ENCODE measurements around the gene DVL2. TPM values are rescaled to one million over a fixed set of nuclear protein-coding genes. Genes with fewer than 3 reads are reported as not detected.

DVL2 gene
- polyA plus RNA-seq, 1 donor from 2014 or later, result 41.1 TPM

DNA sequence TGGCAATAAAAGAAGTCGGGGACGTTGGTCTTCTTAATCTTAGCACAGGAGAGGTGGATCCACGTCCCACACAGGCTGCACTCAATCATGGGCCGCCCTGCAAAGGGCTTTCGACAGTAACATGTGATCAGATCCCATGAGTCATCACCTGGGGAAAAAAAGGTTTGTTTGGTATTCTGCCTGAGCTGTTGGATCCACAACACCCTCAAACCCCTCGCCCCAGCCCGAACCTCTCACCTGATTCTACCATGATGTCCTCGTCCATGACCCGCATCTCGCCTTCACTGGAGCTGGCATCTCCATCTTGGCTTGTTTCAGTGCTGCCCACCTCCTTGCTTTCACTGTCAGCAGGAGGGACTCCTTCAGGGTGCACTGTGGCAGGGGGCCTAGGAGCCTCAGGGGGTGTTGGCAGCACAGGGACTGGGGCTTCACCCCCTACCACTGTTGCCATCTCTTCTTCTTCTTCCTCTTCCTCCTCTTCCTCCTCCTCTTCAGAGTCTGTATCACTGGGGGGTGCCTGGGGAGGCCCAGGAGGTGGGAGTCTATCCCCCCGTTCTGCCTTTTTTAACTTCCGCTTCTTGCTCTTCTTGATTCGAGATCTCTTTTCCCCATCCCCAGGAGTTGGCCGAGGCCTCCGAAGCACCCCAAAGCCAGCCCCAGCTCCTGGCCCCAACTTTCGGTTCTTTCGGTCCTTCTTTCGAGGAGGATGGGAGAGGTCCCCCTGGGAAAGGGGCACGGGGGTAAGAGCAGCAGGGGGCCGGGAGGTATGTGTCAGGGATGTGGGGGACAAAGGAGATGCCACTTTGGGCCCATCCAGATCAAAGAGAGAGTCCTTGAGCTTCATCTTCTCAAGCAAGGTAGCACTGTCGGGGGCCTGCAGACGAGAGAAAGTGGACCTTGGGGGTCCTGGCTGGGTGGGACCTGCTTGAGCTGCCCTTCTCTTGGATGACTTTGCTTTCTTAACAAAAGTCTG is 1.7 kb upstream of the DVL2 start:
- H3K4me3 ChIP-seq (ENCODE audit: low read length), result peak overlapping the region; percentile 75
- no peaks in the 10 kb centered on the region for H3K9me2 ChIP-seq (ENCODE audit: insufficient read depth, low read length)

GRCh38 chr17:7233701-7234082 is 625 bp downstream of the DVL2 start:
- no peaks in the 10 kb centered on the region for H3K9me3 ChIP-seq (ENCODE audit: low read length)
- H3K27me3 ChIP-seq (ENCODE audit: insufficient read depth, low read depth, low read length), result no peaks in the 10 kb centered on the region
- H4K20me1 ChIP-seq (ENCODE audit: insufficient read depth), result peaks cover 5% of the 10 kb centered on the region
- no peak for TF ChIP-seq SMC3 (conservative IDR thresholded peaks at IDR 0.05; ENCODE audit: poor library complexity)
- H3K4me2 ChIP-seq (ENCODE audit: low read length), result peak overlapping the region; percentile 83
- H2AFZ ChIP-seq (ENCODE audit: low read depth, low read length), result no peak overlapping the region
- peak overlapping the region; percentile 85 for H3K9ac ChIP-seq (ENCODE audit: low read length)
- peaks cover 3% of the 10 kb centered on the region for H3F3A ChIP-seq (ENCODE audit: insufficient read depth, low read length, poor library complexity, severe bottlenecking)
- peak overlapping the region; percentile 88 for H3K27ac ChIP-seq (ENCODE audit: low read length)
- no peaks in the 10 kb centered on the region for H3K36me3 ChIP-seq (ENCODE audit: insufficient read depth, low read length)
- peak overlapping the region; percentile 81 for H3K4me3 ChIP-seq (ENCODE audit: low read length)
- no peaks in the 10 kb centered on the region for H3K9me2 ChIP-seq (ENCODE audit: insufficient read depth, low read length)
- peaks cover 78% of the 10 kb centered on the region for H3K79me2 ChIP-seq (replicated peaks; ENCODE audit: insufficient read depth, low read length)

More for the DNA sequence above, 1.7 kb upstream of the DVL2 start:
- H4K20me1 ChIP-seq (ENCODE audit: insufficient read depth), result no peaks in the 10 kb centered on the region
- H3K4me2 ChIP-seq (ENCODE audit: low read length), result no peak overlapping the region
- peaks cover 3% of the 10 kb centered on the region for H3F3A ChIP-seq (ENCODE audit: insufficient read depth, low read length, poor library complexity, severe bottlenecking)
- H3K9me3 ChIP-seq (ENCODE audit: low read length), result no peaks in the 10 kb centered on the region
- H3K27me3 ChIP-seq (ENCODE audit: insufficient read depth, low read depth, low read length), result no peaks in the 10 kb centered on the region
- H3K36me3 ChIP-seq (ENCODE audit: insufficient read depth, low read length), result no peaks in the 10 kb centered on the region
- H3K27ac ChIP-seq (ENCODE audit: low read length), result no peak overlapping the region
- no peak overlapping the region for H3K9ac ChIP-seq (ENCODE audit: low read length)
- no peak overlapping the region for H2AFZ ChIP-seq (ENCODE audit: low read depth, low read length)
- TF ChIP-seq EP300 (conservative IDR thresholded peaks at IDR 0.05; ENCODE audit: poor library complexity, severe bottlenecking), result no peak
- H3K79me2 ChIP-seq (replicated peaks; ENCODE audit: insufficient read depth, low read length), result peaks cover 82% of the 10 kb centered on the region

- Histone ChIP-seq H3K79me2 (replicated peaks; ENCODE audit: insufficient read depth, low read length) (peaks cover 67% of the 10 kb centered on the region), H3F3A (ENCODE audit: insufficient read depth, low read length, poor library complexity, severe bottlenecking) (peaks cover under 1% of the 10 kb centered on the region)
Measured at GRCh38 chr17:7232114-7232513, 2.2 kb downstream of the DVL2 start.

More at GRCh38 chr17:7232114-7232513, 2.2 kb downstream of the DVL2 start:
- peaks cover 5% of the 10 kb centered on the region for H4K20me1 ChIP-seq (ENCODE audit: insufficient read depth)
- H3K27me3 ChIP-seq (ENCODE audit: insufficient read depth, low read depth, low read length), result no peaks in the 10 kb centered on the region
- no peaks in the 10 kb centered on the region for H3K9me2 ChIP-seq (ENCODE audit: insufficient read depth, low read length)
- H3K9ac ChIP-seq (ENCODE audit: low read length), result no peak overlapping the region
- H3K9me3 ChIP-seq (ENCODE audit: low read length), result no peaks in the 10 kb centered on the region
- no peak overlapping the region for H2AFZ ChIP-seq (ENCODE audit: low read depth, low read length)
- peak overlapping the region; percentile 70 for H3K4me2 ChIP-seq (ENCODE audit: low read length)
- H3K27ac ChIP-seq (ENCODE audit: low read length), result no peak overlapping the region
- TF ChIP-seq RAD21 (conservative IDR thresholded peaks at IDR 0.05) (no peak), TAF1 (IDR thresholded peaks at IDR 0.05; ENCODE audit: low read depth) (no peak), SMC3 (conservative IDR thresholded peaks at IDR 0.05; ENCODE audit: poor library complexity) (no peak), EP300 (conservative IDR thresholded peaks at IDR 0.05; ENCODE audit: poor library complexity, severe bottlenecking) (no peak), MXI1 (conservative IDR thresholded peaks at IDR 0.05; ENCODE audit: poor library complexity, severe bottlenecking) (no peak), POLR2AphosphoS5 (IDR thresholded peaks at IDR 0.05) (no peak), EZH2 (IDR thresholded peaks at IDR 0.05; ENCODE audit: borderline replicate concordance, insufficient read depth, low read length, poor library complexity, severe bottlenecking) (no peak), CTCF (IDR thresholded peaks at IDR 0.05; ENCODE audit: poor library complexity, severe bottlenecking) (no peak)
- TF ChIP-seq, protein P1, sequence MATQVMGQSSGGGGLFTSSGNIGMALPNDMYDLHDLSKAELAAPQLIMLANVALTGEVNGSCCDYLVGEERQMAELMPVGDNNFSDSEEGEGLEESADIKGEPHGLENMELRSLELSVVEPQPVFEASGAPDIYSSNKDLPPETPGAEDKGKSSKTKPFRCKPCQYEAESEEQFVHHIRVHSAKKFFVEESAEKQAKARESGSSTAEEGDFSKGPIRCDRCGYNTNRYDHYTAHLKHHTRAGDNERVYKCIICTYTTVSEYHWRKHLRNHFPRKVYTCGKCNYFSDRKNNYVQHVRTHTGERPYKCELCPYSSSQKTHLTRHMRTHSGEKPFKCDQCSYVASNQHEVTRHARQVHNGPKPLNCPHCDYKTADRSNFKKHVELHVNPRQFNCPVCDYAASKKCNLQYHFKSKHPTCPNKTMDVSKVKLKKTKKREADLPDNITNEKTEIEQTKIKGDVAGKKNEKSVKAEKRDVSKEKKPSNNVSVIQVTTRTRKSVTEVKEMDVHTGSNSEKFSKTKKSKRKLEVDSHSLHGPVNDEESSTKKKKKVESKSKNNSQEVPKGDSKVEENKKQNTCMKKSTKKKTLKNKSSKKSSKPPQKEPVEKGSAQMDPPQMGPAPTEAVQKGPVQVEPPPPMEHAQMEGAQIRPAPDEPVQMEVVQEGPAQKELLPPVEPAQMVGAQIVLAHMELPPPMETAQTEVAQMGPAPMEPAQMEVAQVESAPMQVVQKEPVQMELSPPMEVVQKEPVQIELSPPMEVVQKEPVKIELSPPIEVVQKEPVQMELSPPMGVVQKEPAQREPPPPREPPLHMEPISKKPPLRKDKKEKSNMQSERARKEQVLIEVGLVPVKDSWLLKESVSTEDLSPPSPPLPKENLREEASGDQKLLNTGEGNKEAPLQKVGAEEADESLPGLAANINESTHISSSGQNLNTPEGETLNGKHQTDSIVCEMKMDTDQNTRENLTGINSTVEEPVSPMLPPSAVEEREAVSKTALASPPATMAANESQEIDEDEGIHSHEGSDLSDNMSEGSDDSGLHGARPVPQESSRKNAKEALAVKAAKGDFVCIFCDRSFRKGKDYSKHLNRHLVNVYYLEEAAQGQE (IDR thresholded peaks at IDR 0.05; ENCODE audit: borderline replicate concordance), result no peak
- peak overlapping the region; percentile 81 for H3K4me3 ChIP-seq (ENCODE audit: low read length)
- no peaks in the 10 kb centered on the region for H3K36me3 ChIP-seq (ENCODE audit: insufficient read depth, low read length)
